Measurements from ENCODE around the gene ZNF189.

DNA sequence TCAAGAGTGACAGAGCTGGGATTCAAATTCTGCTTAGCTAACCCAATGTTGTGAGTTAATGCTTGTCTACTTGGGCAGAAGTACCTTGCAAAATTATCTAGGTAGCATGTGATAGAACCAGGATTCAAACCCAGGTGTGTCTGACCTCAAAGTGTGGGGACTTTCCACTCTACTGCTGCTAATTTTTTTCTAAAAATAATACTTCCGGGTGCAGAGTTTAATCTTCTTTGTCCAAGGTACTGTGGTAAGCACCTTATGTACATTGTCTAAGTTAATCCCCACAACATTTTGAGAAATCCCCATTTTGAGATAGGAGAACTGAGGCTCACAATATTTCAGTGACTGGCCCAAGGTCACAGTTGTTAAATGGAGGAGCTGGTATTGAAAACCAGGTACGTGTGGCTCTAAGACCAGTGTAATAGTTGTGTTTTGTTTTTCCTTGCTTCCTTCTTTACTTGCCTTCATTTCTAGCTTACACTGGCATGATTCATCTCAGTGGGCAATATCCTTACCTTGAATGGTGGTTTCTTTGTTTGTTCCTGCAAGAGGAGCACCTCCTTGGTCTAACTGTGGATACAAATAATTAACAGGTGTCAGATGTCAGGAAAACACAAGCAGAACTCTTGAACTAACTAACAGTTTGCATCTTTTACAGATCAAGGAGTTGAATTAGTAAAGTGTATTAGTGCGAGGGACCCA is 29.5 kb downstream of the ZNF189 start:
- TF ChIP-seq, protein P1, sequence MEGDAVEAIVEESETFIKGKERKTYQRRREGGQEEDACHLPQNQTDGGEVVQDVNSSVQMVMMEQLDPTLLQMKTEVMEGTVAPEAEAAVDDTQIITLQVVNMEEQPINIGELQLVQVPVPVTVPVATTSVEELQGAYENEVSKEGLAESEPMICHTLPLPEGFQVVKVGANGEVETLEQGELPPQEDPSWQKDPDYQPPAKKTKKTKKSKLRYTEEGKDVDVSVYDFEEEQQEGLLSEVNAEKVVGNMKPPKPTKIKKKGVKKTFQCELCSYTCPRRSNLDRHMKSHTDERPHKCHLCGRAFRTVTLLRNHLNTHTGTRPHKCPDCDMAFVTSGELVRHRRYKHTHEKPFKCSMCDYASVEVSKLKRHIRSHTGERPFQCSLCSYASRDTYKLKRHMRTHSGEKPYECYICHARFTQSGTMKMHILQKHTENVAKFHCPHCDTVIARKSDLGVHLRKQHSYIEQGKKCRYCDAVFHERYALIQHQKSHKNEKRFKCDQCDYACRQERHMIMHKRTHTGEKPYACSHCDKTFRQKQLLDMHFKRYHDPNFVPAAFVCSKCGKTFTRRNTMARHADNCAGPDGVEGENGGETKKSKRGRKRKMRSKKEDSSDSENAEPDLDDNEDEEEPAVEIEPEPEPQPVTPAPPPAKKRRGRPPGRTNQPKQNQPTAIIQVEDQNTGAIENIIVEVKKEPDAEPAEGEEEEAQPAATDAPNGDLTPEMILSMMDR (IDR thresholded peaks at IDR 0.05) = no peak
- TF ChIP-seq POLR2AphosphoS5 (IDR thresholded peaks at IDR 0.05) = no peak
- no peak for TF ChIP-seq POLR2A (IDR thresholded peaks at IDR 0.05)
